Putamen (tissue), 1 donor: ENCODE measurements around the gene GOLGA6A.
"Not testable (repeated sequence)": the region's sequence is repeated elsewhere in the genome, so short reads cannot be mapped to it uniquely, and the experiment has no call there.

Source experiments
- DNase-seq: peaks from one replicate; pipeline ENCODE4 v3.0.0-alpha.2; 2016; ENCODE audit warnings: low spot score

The GOLGA6A gene

DNA sequence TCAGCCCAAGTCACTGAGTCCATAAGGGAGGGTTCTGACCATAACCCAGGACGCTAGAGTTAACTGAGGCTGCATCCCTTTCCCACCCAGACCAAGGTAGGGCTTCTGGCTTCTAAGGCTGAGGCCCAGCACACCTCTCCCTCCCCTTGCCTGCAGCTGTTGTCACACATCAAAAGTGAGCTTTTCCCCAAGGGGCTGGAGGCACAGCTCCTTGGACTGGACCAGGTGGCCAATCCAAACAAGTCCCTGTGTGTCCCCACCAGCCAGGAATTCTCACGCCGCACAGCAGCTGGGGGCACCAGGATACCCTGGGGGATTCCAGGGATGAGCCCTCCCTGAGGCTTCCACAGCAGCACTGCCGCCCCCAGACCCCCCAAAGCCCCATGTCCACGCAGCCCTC is 25.8 kb upstream of the GOLGA6A start:
- no peak for DNase-seq

GRCh38 chr15:74099963-74100733 is 17.8 kb upstream of the GOLGA6A start:
- DNase-seq: peak; percentile 87

- not testable (repeated sequence) for DNase-seq
These were observed 14.6 kb upstream of the GOLGA6A start for GRCh38 chr15:74096753-74097474.

GRCh38 chr15:74095610-74096009 is 13.3 kb upstream of the GOLGA6A start:
- DNase-seq: not testable (repeated sequence)

DNA sequence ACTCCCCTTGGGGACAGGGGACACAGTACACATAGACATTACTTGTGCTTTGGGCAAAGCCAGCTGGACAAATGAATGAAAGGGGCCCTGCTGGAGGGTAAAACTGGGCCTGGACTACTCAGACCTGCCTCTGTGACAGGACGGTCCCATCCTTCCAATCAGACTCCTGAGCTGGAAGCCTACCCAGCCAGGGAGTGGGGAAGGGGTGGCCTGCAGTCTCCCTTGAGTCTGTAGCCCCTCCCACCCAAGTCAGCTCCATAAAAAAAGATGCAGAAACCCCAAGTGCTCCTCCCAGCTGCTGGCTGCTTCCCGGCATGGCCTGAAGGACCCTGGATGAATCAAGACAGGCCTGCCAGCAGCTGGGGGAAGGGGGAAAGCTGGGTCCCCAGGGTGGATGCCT is 12.2 kb upstream of the GOLGA6A start:
- DNase-seq: not testable (repeated sequence)

DNA sequence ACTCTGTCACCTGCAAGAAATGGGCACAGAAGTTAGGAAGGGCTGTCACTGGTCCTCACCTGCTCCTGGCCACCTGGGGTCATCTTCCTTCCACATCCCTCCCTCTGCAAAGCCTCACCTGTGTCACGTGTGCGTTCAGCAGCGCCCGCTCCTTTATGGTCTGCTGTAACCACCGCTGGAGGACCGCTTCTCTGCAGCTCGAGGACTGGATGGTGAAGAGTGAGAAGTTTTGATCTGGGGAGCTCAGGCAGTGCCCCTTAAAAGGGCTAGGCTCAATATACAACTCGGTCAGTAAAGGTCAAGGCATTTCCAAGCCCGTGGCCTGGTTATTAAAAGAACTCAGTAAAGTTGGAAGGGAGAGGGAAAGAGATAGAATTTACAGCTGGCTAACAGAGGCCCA is 6.6 kb downstream of the GOLGA6A start:
- not testable (repeated sequence) for DNase-seq

GRCh38 chr15:74072614-74073337 is 9.6 kb downstream of the GOLGA6A start:
- not testable (repeated sequence) for DNase-seq

DNA sequence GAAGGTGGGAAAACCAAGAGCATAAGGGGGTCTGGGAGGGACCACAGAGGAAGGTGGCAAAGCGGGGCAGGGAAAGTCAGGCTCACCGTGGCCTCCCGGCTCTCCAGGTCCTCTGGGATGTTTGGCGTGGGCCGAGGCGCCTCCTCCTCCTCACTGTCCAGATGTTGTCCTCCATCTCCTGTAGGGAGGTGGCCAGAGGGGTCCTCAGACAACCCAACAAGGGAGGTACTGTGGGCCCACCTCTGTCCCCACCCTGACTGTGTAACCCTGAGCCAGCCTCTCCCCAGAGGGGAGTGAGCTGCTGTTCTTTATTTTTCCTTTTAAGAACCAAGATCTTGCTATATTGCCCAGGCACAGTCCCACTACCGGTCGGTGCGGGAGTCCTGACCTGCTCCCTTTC is 10.2 kb downstream of the GOLGA6A start:
- DNase-seq: not testable (repeated sequence)

DNA sequence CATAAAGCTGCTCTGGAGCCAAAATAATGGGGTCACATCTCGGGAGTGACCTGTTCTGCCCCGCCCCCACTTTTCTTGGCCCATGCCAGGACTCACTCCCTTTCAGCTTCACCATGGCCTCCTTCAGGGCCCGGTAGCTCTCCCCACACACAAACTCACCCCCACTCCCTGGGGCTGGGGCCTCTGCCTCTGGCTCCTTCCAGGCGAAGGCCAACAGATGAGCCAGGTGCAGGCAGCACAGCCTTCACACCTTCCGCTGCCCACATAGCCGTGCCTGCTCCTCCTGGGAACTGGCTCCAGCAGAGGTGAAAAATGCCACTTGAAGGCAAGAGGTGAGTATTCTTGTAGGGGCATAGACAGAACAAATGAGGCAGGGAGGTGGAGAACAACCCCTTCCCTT is 10.7 kb downstream of the GOLGA6A start:
- DNase-seq: not testable (repeated sequence)

DNA sequence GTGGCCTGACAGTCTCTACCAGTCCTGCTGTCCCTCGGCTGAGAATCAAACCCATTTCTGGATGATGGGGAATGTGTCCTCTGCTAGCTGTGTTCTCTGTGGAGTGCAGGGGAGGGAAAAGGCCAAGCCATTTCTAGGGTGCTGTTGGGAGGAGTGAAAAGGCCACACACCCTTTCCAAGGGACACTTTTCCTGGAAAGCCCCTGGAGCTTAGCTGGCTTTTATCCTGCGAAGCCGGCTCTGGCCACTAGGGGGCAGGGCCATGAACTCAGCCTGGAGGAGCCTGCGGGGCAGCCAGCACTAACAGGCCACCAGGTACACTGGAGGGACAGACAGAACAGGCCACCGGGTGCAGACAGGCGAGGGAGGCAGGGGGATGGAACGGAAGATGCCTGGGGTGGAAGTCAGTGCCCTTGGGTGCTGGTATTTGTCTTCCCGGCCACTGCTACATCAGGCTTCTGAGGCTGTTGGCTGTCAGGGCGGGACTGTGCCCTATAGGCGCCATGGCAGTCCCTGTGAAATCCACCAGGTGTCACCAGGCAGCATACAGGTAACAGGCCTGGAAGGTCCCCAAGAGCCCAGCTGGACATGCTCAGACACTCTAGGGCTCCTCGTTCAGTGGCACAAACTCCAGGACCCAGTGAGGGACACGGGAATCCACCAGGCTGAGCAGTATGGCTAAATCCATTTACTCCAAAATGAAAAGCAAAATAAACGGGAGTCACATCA is 16.5 kb downstream of the GOLGA6A start:
- not testable (repeated sequence) for DNase-seq

DNA sequence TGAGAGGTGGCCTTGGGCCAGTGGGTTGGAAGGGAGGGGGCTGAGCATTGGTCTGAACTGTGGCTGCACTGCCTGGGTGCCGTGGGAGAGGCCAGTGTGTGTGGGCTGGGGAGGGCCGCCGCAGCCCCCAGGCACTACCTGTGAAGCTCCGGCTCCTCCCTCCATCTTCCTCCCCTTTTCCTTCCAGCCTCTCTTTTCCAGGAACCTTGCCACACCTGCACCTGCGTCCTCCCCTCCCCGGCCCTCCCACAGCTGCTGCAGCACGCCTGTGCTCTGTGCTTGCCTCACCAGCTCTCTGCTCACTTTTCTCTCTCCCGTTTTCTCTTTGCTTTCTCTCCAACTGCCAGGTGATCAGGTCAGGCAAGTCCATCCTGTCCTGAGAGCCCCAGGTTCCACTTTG is 17.5 kb downstream of the GOLGA6A start:
- DNase-seq: not testable (repeated sequence)

DNA sequence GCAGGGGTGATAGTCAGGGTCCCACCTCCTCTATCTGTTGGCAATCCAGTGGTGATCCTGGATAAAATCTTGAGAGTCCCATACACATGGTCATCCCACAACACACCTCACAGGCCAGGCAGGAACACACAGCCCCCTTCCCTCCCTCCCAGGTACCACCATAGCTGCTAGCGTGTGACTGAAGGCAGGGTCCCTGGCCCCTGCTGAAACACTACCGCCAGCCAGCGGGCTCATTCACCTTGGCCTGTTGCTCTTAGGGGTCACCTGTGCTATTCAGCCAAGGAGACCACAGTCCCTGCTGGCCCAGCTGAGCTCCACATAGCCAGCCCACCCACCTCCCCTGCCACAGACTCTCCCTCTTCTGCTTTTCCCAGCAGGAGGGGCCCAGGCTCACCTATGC is 18.2 kb downstream of the GOLGA6A start:
- DNase-seq: not testable (repeated sequence)

DNA sequence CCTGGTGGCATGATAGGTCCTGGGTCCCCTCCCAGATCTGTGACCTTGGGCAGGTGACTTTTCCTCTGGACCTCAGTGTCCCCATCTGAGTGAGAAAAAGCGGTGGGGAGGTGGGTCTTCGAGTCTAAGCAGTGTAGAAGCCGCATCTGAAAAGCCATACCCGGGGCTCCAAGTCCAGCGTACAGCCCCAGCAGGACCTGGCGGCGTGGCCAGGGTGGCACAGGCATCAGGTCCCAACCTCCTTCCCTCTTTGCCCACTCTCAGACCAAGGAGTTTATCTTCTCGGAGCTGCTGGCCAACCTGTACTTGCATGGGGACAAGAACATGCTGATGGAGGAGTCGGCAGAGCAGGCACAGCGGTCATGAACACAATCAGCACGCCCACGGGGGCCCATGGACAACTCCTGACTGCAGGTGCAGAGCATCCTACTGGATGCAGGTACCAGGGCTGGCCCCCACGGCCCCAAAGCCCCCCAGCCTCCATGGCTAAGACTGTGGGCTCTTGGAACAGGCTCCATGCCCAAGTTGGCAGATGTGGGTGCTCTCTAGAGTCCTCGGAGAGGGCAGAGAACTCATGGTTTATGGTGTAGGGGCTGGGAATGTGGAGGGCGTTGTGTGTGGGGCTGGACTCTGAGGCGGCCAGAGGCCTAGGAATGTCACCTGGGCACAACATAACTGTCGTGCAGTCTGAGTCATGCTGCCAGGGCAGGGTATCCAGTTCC is 18.8 kb downstream of the GOLGA6A start:
- not testable (repeated sequence) for DNase-seq

DNA sequence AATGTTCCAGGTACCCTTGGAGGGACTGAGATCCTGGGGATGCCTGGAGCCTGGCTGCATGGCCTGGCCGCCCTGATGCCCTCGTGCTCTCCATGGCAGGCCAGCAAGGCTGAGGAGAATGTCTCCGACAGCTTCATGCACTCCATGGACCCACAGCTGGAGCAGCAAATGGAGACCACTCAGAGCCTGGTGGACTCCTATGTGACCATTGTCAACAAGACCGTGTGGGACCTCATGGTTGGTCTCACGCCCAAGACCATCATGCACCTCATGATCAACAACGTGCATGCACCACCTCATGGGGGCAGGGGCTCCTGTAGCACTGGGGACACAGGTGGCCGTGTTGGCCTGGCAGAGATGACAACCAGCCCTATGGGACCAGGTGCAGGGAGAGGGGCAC is 19.7 kb downstream of the GOLGA6A start:
- DNase-seq: no peak

GRCh38 chr15:74062236-74062635 is 20.1 kb downstream of the GOLGA6A start:
- no peak for DNase-seq

- no peak for DNase-seq
These were observed 22.1 kb downstream of the GOLGA6A start for GRCh38 chr15:74060251-74060650.

DNA sequence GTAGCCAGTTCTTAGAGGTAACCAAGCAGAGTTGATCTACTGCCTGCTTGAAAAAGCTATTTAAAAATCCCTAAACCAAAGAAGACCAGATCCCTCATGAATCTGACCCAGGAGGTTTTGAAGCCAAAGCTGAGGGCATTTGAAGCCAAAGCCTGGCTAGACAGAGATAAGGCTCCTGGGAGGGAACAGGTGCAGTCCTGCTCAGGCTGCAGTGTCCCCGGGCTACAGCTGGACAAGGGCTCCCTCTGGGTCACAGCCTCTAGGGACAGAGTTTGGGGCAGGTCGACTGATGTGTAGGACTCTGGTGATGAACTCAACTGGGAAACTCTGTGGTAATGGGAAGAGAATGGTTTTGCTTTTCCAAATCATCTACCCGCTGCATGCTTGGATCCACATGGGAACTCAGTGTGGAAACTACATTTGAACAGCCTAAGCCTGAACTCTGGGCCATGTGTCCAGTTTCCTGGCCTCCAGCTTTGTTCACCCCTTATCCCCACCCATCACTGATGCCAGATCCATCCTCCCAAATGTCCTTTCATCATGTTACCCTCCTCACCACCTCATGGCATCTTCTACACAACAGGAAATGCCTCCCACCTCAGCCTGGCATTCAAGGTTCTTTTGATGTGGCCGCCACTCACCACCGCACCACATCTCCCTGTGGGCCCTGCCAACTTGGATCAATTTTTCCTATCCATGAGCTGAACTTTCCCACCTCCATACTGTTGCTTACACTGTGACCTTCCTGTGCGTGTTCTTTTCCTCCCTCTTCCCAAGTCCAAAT is 23.1 kb downstream of the GOLGA6A start:
- DNase-seq: not testable (repeated sequence)

- not testable (repeated sequence) for DNase-seq
These were observed 26.0 kb downstream of the GOLGA6A start for GRCh38 chr15:74056330-74056729.

GRCh38 chr15:74055804-74056203 is 26.5 kb downstream of the GOLGA6A start:
- DNase-seq: no peak

DNA sequence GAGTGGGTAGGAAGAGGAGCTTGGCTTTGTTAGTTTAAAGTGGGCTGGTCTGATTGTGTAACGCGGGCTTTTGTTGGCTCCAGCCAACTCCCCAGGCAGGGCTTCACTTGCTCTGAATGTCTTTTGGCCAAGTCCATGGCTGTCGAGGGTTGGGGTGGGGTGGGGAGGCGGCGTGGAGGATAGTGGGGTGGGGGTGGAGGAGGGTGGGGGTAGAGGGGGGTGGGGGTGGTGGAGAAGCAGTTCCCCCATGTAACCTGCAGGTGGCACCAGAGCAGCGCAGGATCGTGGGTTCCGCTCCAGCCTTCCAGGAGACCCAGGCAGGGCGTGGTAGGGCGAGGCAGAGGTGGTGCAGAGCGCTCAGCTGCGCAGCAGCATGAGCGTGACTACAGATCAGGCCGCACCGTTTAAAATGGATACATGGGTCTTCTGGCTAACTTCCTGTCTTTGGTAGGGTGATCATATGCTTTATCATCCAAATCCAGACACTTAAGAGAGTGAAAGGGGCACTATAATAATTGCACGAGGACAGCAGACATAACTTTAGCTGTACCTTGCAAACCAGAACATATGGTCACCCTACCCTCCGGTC is 28.3 kb downstream of the GOLGA6A start:
- peak; percentile 47 for DNase-seq
